Epithelial cell of proximal tubule (primary cell): ENCODE results near the gene ANK3. TPM values are rescaled to one million over a fixed set of nuclear protein-coding genes. Genes with fewer than 3 reads are reported as not detected.
"Not testable (repeated sequence)": the region's sequence is repeated elsewhere in the genome, so short reads cannot be mapped to it uniquely, and the experiment has no call there.

Source experiments
- DNase-seq: peaks from one replicate; pipeline ENCODE4 v3.0.0-alpha.2; 2011; ENCODE audit warnings: low read depth
- H3K4me3 ChIP-seq: 2 replicates; pipeline ENCODE4 v1.5.1; 2011; ENCODE audit warnings: low read depth, mild to moderate bottlenecking, low read length
- CTCF ChIP-seq: conservative IDR thresholded peaks from 2 replicates; pipeline ENCODE4 v1.5.1; 2012; ENCODE audit warnings: low read depth, mild to moderate bottlenecking, low read length
- total RNA-seq: library from RNA; depleted of rRNA; stranded (reverse); fragments of >200 nt; gene quantifications from 2 replicates; pipeline ENCODE4 v1.2.3, GENCODE V29; 2015

Gene ANK3
- total RNA-seq, 1 donor from 2014 or later: 6.6 TPM

- no peak overlapping the region for H3K4me3 ChIP-seq
- TF ChIP-seq CTCF: no peak
- DNase-seq: no peak
These were observed 347.4 kb downstream of the ANK3 start for GRCh38 chr10:60042262-60042661.

DNA sequence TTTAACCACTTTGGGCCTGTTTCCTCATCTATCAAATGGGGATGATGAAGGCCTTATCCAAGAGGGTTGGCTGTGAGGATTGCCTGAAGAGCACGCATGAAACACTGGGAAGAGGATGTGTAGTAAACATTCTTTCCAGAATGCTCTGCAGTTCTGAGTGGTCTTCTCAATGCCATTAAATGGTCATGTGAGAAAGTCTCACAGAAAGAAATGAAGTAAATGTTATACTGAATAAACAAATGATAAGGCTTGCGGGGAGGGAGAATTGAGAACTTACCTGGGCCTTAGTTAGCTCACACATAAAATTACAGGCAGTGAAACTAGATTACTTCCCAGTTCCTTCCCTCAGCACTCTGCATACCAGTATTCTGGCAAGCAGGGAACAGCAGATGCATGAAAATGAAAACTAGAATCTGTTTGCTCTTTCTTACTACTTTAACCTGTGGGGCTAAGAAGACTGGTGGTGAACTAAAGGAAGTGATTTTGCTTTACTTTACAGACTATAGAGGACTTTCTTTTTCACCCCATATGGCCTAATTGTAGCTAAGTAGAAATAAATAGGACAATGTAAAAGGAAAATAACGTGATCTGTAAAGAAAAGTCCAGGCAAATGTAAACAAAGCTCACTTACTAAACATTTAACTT is 348.1 kb downstream of the ANK3 start:
- no peak for DNase-seq
- no peak overlapping the region for H3K4me3 ChIP-seq
- TF ChIP-seq CTCF: no peak

GRCh38 chr10:60040014-60040662 is 349.5 kb downstream of the ANK3 start:
- DNase-seq: no peak
- no peak for TF ChIP-seq CTCF
- no peak overlapping the region for H3K4me3 ChIP-seq

- DNase-seq: no peak
- no peak for TF ChIP-seq CTCF
- H3K4me3 ChIP-seq: no peak overlapping the region
These were observed 353.7 kb downstream of the ANK3 start for GRCh38 chr10:60035984-60036383.

GRCh38 chr10:60035375-60035774 is 354.3 kb downstream of the ANK3 start:
- not testable (repeated sequence) for DNase-seq, H3K4me3 ChIP-seq

GRCh38 chr10:60032723-60033122 is 357.0 kb downstream of the ANK3 start:
- DNase-seq: peak; percentile 29
- TF ChIP-seq CTCF: peak; percentile 75
- H3K4me3 ChIP-seq: no peak overlapping the region

GRCh38 chr10:60031664-60032063 is 358.0 kb downstream of the ANK3 start:
- H3K4me3 ChIP-seq: no peak overlapping the region
- no peak for TF ChIP-seq CTCF
- no peak for DNase-seq
